ENCODE results near the gene C11orf86. TPM values are rescaled to one million over a fixed set of nuclear protein-coding genes. Genes with fewer than 3 reads are reported as not detected.

The C11orf86 gene
- total and polyA plus RNA-seq, 2 experiments from 2014 or later, result 0.21 to 0.74 TPM

DNA sequence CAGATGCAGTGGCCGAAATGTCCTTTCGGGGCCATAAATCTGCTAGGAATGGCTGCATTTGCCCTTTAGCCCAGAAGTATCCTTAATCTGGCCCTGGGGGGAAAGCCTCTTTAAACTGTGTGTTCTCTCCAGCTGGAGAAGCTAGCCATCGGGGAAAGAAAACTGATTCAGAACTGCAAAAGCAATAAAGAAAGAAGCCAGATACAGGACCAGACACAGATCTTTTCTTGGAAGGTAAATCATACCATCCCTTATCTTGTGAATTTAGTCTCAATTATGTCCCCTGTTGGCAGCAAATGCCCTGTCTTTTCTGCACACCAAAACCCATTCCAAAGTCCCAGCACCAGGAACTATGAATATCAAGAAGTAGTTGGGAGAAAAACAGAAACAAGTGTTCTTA is 42.6 kb upstream of the C11orf86 start:
- Histone ChIP-seq H3F3A (replicated peaks; ENCODE audit: low read depth) (no peaks in the 10 kb centered on the region), H3K27me3 (ENCODE audit: insufficient read depth) (no peaks in the 10 kb centered on the region), H2AFZ (no peak overlapping the region), H3K79me2 (replicated peaks; ENCODE audit: insufficient read depth) (no peaks in the 10 kb centered on the region), H3K4me2 (no peak overlapping the region), H3K4me1 (ENCODE audit: insufficient read depth) (no peaks in the 10 kb centered on the region), H3K4me3 (no peak overlapping the region), H3K27ac (ENCODE audit: low read depth) (no peak overlapping the region), H4K20me1 (replicated peaks; ENCODE audit: insufficient read depth) (no peaks in the 10 kb centered on the region), H3K9me2 (ENCODE audit: insufficient read depth) (no peaks in the 10 kb centered on the region), H3K36me3 (ENCODE audit: insufficient read depth) (no peaks in the 10 kb centered on the region)
- H3K4me3 Mint-ChIP-seq, result no peak overlapping the region
- H3K27ac Mint-ChIP-seq, result no peak overlapping the region
- H3K36me3 Mint-ChIP-seq (ENCODE audit: low read depth), result no peaks in the 10 kb centered on the region
- no peaks in the 10 kb centered on the region for H3K27me3 Mint-ChIP-seq (ENCODE audit: insufficient read depth, low read depth, poor library complexity)
- H3K4me1 Mint-ChIP-seq, result peaks cover 6% of the 10 kb centered on the region; the same call in 2 of the 3 replicates
- TF ChIP-seq, protein P1, sequence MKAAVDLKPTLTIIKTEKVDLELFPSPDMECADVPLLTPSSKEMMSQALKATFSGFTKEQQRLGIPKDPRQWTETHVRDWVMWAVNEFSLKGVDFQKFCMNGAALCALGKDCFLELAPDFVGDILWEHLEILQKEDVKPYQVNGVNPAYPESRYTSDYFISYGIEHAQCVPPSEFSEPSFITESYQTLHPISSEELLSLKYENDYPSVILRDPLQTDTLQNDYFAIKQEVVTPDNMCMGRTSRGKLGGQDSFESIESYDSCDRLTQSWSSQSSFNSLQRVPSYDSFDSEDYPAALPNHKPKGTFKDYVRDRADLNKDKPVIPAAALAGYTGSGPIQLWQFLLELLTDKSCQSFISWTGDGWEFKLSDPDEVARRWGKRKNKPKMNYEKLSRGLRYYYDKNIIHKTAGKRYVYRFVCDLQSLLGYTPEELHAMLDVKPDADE (IDR thresholded peaks at IDR 0.05), result no peak
- TF ChIP-seq POLR2AphosphoS5 (IDR thresholded peaks at IDR 0.05; ENCODE audit: low read depth) (no peak), EZH2phosphoT487 (IDR thresholded peaks at IDR 0.05; ENCODE audit: unreplicated experiment) (no peak), JUNB (IDR thresholded peaks at IDR 0.05; ENCODE audit: unreplicated experiment) (no peak), EZH2 (IDR thresholded peaks at IDR 0.05; ENCODE audit: low read depth, unreplicated experiment) (no peak), ZNF331 (CRISPR knock-in tag; IDR thresholded peaks at IDR 0.05; ENCODE audit: low read depth) (no peak), ZNF462 (CRISPR knock-in tag; IDR thresholded peaks at IDR 0.05) (no peak), STAT1 (IDR thresholded peaks at IDR 0.05; ENCODE audit: unreplicated experiment) (no peak), NANOG (IDR thresholded peaks at IDR 0.05; ENCODE audit: borderline replicate concordance) (no peak), CREB1 (CRISPR knock-in tag; IDR thresholded peaks at IDR 0.05; ENCODE audit: low read depth) (no peak), ZNF114 (CRISPR knock-in tag; IDR thresholded peaks at IDR 0.05) (no peak), CTCF (conservative IDR thresholded peaks at IDR 0.05; ENCODE audit: low read depth in 2 of 2) (no peak)
- TF ChIP-seq, protein P2, sequence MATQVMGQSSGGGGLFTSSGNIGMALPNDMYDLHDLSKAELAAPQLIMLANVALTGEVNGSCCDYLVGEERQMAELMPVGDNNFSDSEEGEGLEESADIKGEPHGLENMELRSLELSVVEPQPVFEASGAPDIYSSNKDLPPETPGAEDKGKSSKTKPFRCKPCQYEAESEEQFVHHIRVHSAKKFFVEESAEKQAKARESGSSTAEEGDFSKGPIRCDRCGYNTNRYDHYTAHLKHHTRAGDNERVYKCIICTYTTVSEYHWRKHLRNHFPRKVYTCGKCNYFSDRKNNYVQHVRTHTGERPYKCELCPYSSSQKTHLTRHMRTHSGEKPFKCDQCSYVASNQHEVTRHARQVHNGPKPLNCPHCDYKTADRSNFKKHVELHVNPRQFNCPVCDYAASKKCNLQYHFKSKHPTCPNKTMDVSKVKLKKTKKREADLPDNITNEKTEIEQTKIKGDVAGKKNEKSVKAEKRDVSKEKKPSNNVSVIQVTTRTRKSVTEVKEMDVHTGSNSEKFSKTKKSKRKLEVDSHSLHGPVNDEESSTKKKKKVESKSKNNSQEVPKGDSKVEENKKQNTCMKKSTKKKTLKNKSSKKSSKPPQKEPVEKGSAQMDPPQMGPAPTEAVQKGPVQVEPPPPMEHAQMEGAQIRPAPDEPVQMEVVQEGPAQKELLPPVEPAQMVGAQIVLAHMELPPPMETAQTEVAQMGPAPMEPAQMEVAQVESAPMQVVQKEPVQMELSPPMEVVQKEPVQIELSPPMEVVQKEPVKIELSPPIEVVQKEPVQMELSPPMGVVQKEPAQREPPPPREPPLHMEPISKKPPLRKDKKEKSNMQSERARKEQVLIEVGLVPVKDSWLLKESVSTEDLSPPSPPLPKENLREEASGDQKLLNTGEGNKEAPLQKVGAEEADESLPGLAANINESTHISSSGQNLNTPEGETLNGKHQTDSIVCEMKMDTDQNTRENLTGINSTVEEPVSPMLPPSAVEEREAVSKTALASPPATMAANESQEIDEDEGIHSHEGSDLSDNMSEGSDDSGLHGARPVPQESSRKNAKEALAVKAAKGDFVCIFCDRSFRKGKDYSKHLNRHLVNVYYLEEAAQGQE (IDR thresholded peaks at IDR 0.05; ENCODE audit: unreplicated experiment), result no peak
- no peak for DNase-seq (ENCODE audit: low spot score)
- ATAC-seq, result no peak
- no peaks in the 10 kb centered on the region for H3K9me3 Mint-ChIP-seq
